Loucy (cell line): ENCODE results near the gene CNTN5.

Experiments used
- EZH2phosphoT487 ChIP-seq: fragments of 200-600 bp; IDR thresholded peaks from 2 replicates; pipeline ENCODE4 v1.6.1; 2018; ENCODE audit warnings: antibody characterized with exemption, mild to moderate bottlenecking, moderate library complexity, borderline replicate concordance
- TF ChIP-seq, protein P1 (sequence below): fragments of 200-600 bp; sonication (generic); conservative IDR thresholded peaks from 2 replicates; pipeline ENCODE4 v1.5.1; 2014; ENCODE audit warnings: mild to moderate bottlenecking, antibody characterized with exemption, low read length

DNA sequence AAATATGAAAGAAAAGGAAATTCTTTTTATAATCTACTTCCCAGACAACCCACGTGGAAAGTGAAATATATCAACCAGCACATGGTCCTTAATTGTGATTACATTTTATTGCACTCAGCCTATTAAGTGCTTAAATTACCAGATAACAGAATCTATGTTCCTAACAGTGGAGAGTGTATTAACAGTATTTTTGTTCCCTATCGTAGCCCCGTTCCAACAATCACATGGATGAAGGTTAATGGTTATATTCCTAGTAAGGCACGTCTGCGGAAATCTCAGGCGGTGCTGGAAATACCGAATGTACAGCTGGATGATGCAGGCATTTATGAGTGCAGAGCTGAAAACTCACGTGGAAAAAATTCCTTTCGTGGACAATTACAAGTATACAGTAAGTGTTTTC, 1040.3 kb downstream of the CNTN5 start:
- TF ChIP-seq, protein P1, sequence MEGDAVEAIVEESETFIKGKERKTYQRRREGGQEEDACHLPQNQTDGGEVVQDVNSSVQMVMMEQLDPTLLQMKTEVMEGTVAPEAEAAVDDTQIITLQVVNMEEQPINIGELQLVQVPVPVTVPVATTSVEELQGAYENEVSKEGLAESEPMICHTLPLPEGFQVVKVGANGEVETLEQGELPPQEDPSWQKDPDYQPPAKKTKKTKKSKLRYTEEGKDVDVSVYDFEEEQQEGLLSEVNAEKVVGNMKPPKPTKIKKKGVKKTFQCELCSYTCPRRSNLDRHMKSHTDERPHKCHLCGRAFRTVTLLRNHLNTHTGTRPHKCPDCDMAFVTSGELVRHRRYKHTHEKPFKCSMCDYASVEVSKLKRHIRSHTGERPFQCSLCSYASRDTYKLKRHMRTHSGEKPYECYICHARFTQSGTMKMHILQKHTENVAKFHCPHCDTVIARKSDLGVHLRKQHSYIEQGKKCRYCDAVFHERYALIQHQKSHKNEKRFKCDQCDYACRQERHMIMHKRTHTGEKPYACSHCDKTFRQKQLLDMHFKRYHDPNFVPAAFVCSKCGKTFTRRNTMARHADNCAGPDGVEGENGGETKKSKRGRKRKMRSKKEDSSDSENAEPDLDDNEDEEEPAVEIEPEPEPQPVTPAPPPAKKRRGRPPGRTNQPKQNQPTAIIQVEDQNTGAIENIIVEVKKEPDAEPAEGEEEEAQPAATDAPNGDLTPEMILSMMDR: no peak
- TF ChIP-seq EZH2phosphoT487: no peak
